ENCODE data around the gene GALNT2. TPM values are rescaled to one million over a fixed set of nuclear protein-coding genes. Genes with fewer than 3 reads are reported as not detected.

The GALNT2 gene
- total and polyA plus RNA-seq, 2 of the 13 experiments (the other 11 are each of a cell fraction or from before 2014, with no cell fraction given) = 39.3 to 39.6 TPM

DNA sequence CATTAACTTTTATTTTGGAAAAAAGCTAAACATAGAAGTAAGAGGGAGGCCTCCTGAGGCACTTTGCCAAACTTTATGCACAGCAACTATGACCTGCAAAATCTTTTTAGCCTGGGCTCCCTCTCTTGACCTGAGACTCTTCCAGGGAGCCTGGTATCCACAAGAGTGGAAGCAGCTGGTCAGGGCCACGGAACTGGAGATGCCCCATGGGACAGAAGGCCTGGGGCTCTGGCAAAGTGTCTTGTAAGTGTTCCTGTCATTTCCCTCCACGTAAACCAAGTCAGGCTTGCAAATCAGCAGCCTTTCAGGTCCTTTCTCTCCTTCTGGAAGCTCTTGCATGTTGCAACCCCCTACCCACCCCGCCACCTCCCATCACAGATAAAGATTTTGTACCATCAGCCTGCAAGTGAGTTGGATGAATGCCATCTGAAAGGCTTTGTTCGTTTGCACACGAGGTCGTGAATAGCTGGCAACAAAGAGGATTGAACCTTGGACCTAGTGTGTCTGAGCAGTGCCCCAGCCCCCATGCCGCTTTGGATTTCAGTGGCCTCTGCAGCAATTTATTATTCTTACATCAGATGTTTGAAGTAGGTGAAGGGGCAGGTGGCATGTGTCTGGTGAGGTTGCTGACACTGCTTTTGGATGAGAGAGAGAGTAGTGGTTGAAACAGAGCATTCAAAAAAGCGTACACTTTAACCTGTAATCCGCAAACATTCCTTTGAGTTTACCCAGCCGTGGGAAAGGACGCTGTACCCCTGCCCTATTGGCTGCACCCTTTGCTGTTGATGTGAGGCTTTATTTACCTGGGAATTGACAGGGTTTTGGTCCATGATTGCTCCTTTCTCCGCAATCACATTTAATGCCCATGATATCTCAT is 91.6 kb downstream of the GALNT2 start (continued):
- no peak for TF ChIP-seq AGO1 (IDR thresholded peaks at IDR 0.05; ENCODE audit: low read depth, low read length, poor library complexity, severe bottlenecking)
- TF ChIP-seq, protein P1, sequence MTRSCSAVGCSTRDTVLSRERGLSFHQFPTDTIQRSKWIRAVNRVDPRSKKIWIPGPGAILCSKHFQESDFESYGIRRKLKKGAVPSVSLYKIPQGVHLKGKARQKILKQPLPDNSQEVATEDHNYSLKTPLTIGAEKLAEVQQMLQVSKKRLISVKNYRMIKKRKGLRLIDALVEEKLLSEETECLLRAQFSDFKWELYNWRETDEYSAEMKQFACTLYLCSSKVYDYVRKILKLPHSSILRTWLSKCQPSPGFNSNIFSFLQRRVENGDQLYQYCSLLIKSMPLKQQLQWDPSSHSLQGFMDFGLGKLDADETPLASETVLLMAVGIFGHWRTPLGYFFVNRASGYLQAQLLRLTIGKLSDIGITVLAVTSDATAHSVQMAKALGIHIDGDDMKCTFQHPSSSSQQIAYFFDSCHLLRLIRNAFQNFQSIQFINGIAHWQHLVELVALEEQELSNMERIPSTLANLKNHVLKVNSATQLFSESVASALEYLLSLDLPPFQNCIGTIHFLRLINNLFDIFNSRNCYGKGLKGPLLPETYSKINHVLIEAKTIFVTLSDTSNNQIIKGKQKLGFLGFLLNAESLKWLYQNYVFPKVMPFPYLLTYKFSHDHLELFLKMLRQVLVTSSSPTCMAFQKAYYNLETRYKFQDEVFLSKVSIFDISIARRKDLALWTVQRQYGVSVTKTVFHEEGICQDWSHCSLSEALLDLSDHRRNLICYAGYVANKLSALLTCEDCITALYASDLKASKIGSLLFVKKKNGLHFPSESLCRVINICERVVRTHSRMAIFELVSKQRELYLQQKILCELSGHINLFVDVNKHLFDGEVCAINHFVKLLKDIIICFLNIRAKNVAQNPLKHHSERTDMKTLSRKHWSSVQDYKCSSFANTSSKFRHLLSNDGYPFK (CRISPR knock-in tag; IDR thresholded peaks at IDR 0.05; ENCODE audit: borderline replicate concordance) = no peak; the same call in 1 of the 2 replicates
- TF ChIP-seq ZNF232 (CRISPR knock-in tag; IDR thresholded peaks at IDR 0.05; ENCODE audit: borderline replicate concordance) = no peak
- TF ChIP-seq, protein P2, sequence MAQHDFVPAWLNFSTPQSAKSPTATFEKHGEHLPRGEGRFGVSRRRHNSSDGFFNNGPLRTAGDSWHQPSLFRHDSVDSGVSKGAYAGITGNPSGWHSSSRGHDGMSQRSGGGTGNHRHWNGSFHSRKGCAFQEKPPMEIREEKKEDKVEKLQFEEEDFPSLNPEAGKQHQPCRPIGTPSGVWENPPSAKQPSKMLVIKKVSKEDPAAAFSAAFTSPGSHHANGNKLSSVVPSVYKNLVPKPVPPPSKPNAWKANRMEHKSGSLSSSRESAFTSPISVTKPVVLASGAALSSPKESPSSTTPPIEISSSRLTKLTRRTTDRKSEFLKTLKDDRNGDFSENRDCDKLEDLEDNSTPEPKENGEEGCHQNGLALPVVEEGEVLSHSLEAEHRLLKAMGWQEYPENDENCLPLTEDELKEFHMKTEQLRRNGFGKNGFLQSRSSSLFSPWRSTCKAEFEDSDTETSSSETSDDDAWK (CRISPR knock-in tag; IDR thresholded peaks at IDR 0.05) = no peak
- TF ChIP-seq ZNF354B (CRISPR knock-in tag; IDR thresholded peaks at IDR 0.05) = no peak
- no peak; the same call in 1 of the 2 replicates for TF ChIP-seq MLX (CRISPR knock-in tag; IDR thresholded peaks at IDR 0.05)
- no peak for TF ChIP-seq HOXA7 (CRISPR knock-in tag; IDR thresholded peaks at IDR 0.05)
- no peak for TF ChIP-seq KMT2A (CRISPR knock-in tag; IDR thresholded peaks at IDR 0.05)
- TF ChIP-seq HMG20A (CRISPR knock-in tag; IDR thresholded peaks at IDR 0.05; ENCODE audit: borderline replicate concordance) = peak; percentile 93
- no peak for TF ChIP-seq MAFG (CRISPR knock-in tag; IDR thresholded peaks at IDR 0.05)
- TF ChIP-seq ZNF878 (CRISPR knock-in tag; IDR thresholded peaks at IDR 0.05) = peak; percentile 45; the same call in 1 of the 2 replicates
- TF ChIP-seq, protein P3, sequence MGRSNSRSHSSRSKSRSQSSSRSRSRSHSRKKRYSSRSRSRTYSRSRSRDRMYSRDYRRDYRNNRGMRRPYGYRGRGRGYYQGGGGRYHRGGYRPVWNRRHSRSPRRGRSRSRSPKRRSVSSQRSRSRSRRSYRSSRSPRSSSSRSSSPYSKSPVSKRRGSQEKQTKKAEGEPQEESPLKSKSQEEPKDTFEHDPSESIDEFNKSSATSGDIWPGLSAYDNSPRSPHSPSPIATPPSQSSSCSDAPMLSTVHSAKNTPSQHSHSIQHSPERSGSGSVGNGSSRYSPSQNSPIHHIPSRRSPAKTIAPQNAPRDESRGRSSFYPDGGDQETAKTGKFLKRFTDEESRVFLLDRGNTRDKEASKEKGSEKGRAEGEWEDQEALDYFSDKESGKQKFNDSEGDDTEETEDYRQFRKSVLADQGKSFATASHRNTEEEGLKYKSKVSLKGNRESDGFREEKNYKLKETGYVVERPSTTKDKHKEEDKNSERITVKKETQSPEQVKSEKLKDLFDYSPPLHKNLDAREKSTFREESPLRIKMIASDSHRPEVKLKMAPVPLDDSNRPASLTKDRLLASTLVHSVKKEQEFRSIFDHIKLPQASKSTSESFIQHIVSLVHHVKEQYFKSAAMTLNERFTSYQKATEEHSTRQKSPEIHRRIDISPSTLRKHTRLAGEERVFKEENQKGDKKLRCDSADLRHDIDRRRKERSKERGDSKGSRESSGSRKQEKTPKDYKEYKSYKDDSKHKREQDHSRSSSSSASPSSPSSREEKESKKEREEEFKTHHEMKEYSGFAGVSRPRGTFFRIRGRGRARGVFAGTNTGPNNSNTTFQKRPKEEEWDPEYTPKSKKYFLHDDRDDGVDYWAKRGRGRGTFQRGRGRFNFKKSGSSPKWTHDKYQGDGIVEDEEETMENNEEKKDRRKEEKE (IDR thresholded peaks at IDR 0.05) = no peak
- TF ChIP-seq ZNF577 (CRISPR knock-in tag; IDR thresholded peaks at IDR 0.05; ENCODE audit: borderline replicate concordance, low read depth) = no peak
- TF ChIP-seq CHCHD3 (CRISPR knock-in tag; IDR thresholded peaks at IDR 0.05) = no peak
- TF ChIP-seq SETDB1 (CRISPR knock-in tag; IDR thresholded peaks at IDR 0.05; ENCODE audit: borderline replicate concordance) = no peak
- peak; percentile 64; the same call in 1 of the 2 replicates for TF ChIP-seq ZNF276 (CRISPR knock-in tag; IDR thresholded peaks at IDR 0.05; ENCODE audit: low read depth)
- TF ChIP-seq, protein P4, sequence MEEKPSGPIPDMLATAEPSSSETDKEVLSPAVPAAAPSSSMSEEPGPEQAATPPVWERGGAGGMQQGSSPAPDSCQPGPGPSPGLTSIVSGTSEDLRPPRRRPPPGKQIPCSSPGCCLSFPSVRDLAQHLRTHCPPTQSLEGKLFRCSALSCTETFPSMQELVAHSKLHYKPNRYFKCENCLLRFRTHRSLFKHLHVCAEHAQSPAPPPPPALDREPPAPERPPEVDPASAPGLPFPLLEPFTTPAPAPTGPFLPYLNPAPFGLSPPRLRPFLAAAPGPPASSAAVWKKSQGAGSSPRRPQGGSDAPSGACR (CRISPR knock-in tag; IDR thresholded peaks at IDR 0.05) = no peak
- peak; percentile 95; the same call in 1 of the 2 replicates for TF ChIP-seq TARDBP (CRISPR knock-in tag; IDR thresholded peaks at IDR 0.05)

Data from HepG2 (cell line).